ENCODE measurements around the gene NDUFS4. TPM values are rescaled to one million over a fixed set of nuclear protein-coding genes. Genes with fewer than 3 reads are reported as not detected.
"Not testable (repeated sequence)": the region's sequence is repeated elsewhere in the genome, so short reads cannot be mapped to it uniquely, and the experiment has no call there.

The NDUFS4 gene
- total RNA-seq: 10 to 100 TPM; 32.7 to 48.5 TPM

- H3K4me3 Mint-ChIP-seq: peak within 1 kb of the TSS; percentile 99
- ATAC-seq (peak; percentile 90 to 95), DNase-seq (ENCODE audit: low spot score) (peak; percentile 83)
- peaks cover 12 to 21% of the 10 kb centered on the region in 2 donors for H3K27me3 Mint-ChIP-seq
- peaks cover 3% of the 10 kb centered on the region for H3K9me3 Mint-ChIP-seq
- H3K36me3 Mint-ChIP-seq: no peaks in the 10 kb centered on the region
- H3K27ac Mint-ChIP-seq: peak within 1 kb of the TSS; percentile 85 to 98
- H3K4me1 Mint-ChIP-seq (ENCODE audit: low read depth in 2 of 2): peaks cover 20 to 25% of the 10 kb centered on the region in 2 donors
Observed at GRCh38 chr5:53560506-53561191, at the start of gene NDUFS4. TSS of gene NDUFS4 (plus strand) at chr5:53560639. CDS start at chr5:53560663, 24 bp downstream.

DNA sequence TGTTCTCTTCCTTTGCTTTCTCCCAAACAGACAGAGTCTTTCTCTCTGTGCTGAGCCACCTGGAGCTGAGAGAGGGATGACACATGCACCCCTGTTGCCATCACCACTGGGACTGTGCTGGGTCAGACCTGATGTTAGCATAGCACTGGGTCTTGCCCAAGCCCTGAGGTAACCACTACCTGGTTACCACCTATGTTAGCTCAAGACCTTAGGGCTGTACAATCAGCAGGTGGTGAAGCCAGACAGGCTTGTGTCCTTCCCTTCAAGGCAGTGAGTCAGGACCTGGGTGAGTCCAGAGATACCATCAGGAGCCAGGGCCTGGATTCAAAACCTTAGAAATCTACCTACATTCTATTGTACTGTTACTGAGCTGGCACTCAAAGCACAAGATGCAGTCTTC, 47.9 kb upstream of the NDUFS4 start:
- H3K4me1 Mint-ChIP-seq (ENCODE audit: low read depth in 2 of 2): no peaks in the 10 kb centered on the region
- peaks cover 16% of the 10 kb centered on the region for H3K36me3 Mint-ChIP-seq
- no peak overlapping the region for H3K4me3 Mint-ChIP-seq
- H3K9me3 Mint-ChIP-seq: peaks cover 3% of the 10 kb centered on the region
- no peak overlapping the region for H3K27ac Mint-ChIP-seq
- H3K27me3 Mint-ChIP-seq: peaks cover 0 to 5% of the 10 kb centered on the region in 2 donors
- no peak for DNase-seq (ENCODE audit: low spot score)
- ATAC-seq: no peak

DNA sequence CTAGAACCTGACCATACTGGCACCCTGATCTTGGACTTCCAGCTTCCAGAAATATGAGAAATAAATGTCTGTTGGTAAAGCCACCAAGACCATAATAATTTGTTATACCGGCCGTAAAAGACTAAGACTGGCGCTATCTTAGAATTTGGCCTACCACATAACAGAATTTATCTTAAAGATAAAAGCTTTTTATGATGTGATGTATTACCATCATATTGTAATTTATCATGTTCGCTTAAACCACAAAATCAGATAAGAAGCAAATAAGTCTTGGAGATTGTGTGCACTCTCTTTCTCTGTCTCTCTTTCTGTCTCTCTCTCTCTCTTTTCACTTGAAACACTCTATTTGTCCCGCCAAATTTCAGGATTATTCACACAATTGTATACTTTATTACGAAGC, 44.5 kb upstream of the NDUFS4 start:
- Mint-ChIP-seq H3K27ac (no peak overlapping the region), H3K9me3 (peaks cover 5% of the 10 kb centered on the region), H3K4me3 (no peak overlapping the region), H3K36me3 (peaks cover 3% of the 10 kb centered on the region), H3K4me1 (ENCODE audit: low read depth in 2 of 2) (no peaks in the 10 kb centered on the region), H3K27me3 (peaks cover 0 to 23% of the 10 kb centered on the region in 2 donors)
- DNase-seq (ENCODE audit: low spot score) (no peak), ATAC-seq (no peak)

DNA sequence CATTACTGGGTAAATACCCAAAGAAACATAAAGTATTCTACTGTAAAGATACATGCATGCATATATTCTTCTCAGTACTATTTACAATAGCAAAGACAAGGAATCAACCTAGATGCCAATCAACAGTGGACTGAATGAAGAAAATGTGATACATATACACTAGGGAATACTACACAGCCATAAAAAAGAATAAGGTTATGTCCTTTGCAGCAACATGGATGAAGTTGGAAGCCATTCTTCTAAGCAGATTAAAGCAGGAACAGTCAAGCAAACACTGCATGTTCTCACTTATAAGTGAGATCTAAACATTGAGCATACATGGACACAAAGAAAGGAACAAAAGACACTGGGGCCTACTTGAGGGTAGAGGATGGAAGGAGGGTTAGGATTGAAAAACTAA, 39.6 kb upstream of the NDUFS4 start:
- peaks cover 4 to 46% of the 10 kb centered on the region in 2 donors for H3K27me3 Mint-ChIP-seq
- ATAC-seq: no peak
- H3K4me3 Mint-ChIP-seq: no peak overlapping the region
- H3K9me3 Mint-ChIP-seq: peaks cover 2% of the 10 kb centered on the region
- H3K27ac Mint-ChIP-seq: no peak overlapping the region
- H3K36me3 Mint-ChIP-seq: no peaks in the 10 kb centered on the region
- H3K4me1 Mint-ChIP-seq (ENCODE audit: low read depth in 2 of 2): no peaks in the 10 kb centered on the region
- DNase-seq (ENCODE audit: low spot score): no peak

DNA sequence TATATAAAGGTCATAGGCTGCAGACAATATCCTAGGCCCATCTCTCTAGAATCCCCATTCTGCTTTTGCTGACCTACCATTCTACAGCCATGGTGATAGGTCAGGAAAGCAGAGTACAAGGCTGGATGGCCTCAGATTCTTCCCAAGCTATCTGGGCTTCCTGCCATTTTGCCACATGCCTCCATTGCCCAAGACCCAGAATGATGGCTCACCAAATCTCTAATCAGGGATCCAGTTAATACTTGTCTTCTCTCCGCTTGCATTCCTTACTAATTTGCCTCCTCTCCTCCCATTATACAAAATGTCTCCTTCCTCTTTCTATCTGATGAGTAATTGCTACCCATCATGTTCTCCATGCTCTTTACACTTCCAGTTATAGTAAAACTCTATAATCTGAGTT, 22.7 kb upstream of the NDUFS4 start:
- Mint-ChIP-seq H3K4me3 (no peak overlapping the region), H3K27me3 (peaks cover 25 to 40% of the 10 kb centered on the region in 2 donors), H3K36me3 (no peaks in the 10 kb centered on the region), H3K27ac (no peak overlapping the region), H3K9me3 (no peaks in the 10 kb centered on the region), H3K4me1 (ENCODE audit: low read depth in 2 of 2) (no peaks in the 10 kb centered on the region)
- DNase-seq (ENCODE audit: low spot score) (no peak), ATAC-seq (no peak)

DNA sequence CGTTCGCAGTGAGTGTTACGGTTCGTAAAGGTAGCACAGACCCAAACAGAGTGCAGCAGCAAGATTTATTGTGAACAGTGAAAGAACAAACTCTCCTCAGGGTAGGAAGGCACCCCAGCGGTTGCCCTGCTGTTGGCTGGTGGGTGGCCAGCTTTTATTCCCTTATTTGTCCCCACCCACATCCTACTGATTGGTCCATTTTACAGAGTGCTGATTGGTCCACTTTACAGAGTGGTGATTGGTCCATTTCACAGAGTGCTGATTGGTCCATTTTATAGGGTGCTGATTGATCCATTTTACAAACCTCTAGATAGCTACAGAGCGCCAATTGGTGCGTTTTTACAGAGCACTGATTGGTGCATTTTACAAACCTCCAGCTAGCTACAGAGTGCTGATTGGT, 19.7 kb upstream of the NDUFS4 start:
- not testable (repeated sequence) for H3K9me3 Mint-ChIP-seq; H3K27ac Mint-ChIP-seq; DNase-seq (ENCODE audit: low spot score); H3K4me1 Mint-ChIP-seq (ENCODE audit: low read depth in 2 of 2); H3K36me3 Mint-ChIP-seq; ATAC-seq; H3K4me3 Mint-ChIP-seq
- H3K27me3 Mint-ChIP-seq: peaks cover 28 to 41% of the 10 kb centered on the region in 2 donors

DNA sequence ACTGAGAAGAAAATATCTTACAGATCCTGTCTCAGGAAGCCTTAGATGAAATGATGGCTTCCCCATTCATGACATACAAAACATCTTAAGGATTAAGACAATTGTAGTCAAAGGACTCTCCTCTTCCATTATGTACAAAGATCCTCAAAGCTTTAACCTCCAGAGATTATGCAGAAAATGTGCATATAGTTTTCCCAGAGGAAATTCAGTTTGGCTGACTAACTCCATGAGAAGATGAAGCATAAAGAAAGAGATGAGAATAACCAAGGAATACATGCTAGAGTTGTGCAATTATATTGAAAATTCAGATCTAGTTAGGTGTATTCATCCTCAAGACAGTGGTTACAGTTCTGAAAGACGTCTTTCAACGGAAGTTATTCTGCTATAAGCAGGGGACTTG, 18.6 kb upstream of the NDUFS4 start:
- H3K36me3 Mint-ChIP-seq: no peaks in the 10 kb centered on the region
- H3K4me3 Mint-ChIP-seq: no peak overlapping the region
- peaks cover 26 to 41% of the 10 kb centered on the region in 2 donors for H3K27me3 Mint-ChIP-seq
- no peak for ATAC-seq
- no peaks in the 10 kb centered on the region for H3K9me3 Mint-ChIP-seq
- DNase-seq (ENCODE audit: low spot score): no peak
- H3K27ac Mint-ChIP-seq: no peak overlapping the region
- no peaks in the 10 kb centered on the region for H3K4me1 Mint-ChIP-seq (ENCODE audit: low read depth in 2 of 2)

DNA sequence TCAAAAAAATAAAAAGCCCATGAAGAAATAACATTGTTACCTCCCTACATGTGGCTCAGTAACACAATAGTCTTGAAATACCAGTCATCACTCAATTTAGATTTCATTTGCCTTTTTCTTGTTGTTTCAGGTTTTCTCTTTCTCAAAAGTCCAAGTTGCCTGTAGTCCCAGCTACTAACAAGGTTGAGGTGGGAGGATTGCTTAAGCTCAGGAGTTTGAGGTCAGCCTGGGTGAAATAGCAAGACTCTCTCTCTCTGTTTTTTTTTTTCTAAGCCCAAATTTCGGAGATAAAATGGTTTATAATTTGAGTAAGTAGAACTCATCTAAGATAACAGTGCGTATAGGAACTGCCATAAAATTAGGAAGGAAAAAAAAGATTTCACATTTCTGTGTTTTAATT, 17.5 kb upstream of the NDUFS4 start:
- Mint-ChIP-seq H3K9me3 (no peaks in the 10 kb centered on the region), H3K27ac (no peak overlapping the region), H3K4me1 (ENCODE audit: low read depth in 2 of 2) (no peaks in the 10 kb centered on the region), H3K36me3 (no peaks in the 10 kb centered on the region), H3K27me3 (peaks cover 21 to 31% of the 10 kb centered on the region in 2 donors), H3K4me3 (no peak overlapping the region)
- DNase-seq (ENCODE audit: low spot score) (no peak), ATAC-seq (no peak)

- H3K4me1 Mint-ChIP-seq (ENCODE audit: low read depth in 2 of 2): no peaks in the 10 kb centered on the region
- peaks cover 20 to 28% of the 10 kb centered on the region in 2 donors for H3K27me3 Mint-ChIP-seq
- H3K36me3 Mint-ChIP-seq: no peaks in the 10 kb centered on the region
- ATAC-seq (no peak), DNase-seq (ENCODE audit: low spot score) (no peak)
- no peak overlapping the region for H3K4me3 Mint-ChIP-seq
- H3K9me3 Mint-ChIP-seq: no peaks in the 10 kb centered on the region
- no peak overlapping the region for H3K27ac Mint-ChIP-seq
Observed at GRCh38 chr5:53543401-53543800, 17.0 kb upstream of the NDUFS4 start.

GRCh38 chr5:53545744-53546143, 14.7 kb upstream of the NDUFS4 start:
- Mint-ChIP-seq H3K4me3 (no peak overlapping the region), H3K36me3 (no peaks in the 10 kb centered on the region), H3K27me3 (peaks cover 18 to 25% of the 10 kb centered on the region in 2 donors), H3K4me1 (ENCODE audit: low read depth in 2 of 2) (no peaks in the 10 kb centered on the region), H3K27ac (no peak overlapping the region), H3K9me3 (no peaks in the 10 kb centered on the region)
- no peak for ATAC-seq
- DNase-seq (ENCODE audit: low spot score): no peak

- Mint-ChIP-seq H3K36me3 (no peaks in the 10 kb centered on the region), H3K4me3 (no peak overlapping the region), H3K27me3 (peaks cover 19 to 20% of the 10 kb centered on the region in 2 donors), H3K9me3 (no peaks in the 10 kb centered on the region), H3K27ac (no peak overlapping the region), H3K4me1 (ENCODE audit: low read depth in 2 of 2) (no peaks in the 10 kb centered on the region)
- ATAC-seq (no peak), DNase-seq (ENCODE audit: low spot score) (no peak)
Observed at GRCh38 chr5:53547226-53547625, 13.2 kb upstream of the NDUFS4 start.

- H3K36me3 Mint-ChIP-seq; DNase-seq (ENCODE audit: low spot score); ATAC-seq; H3K4me1 Mint-ChIP-seq (ENCODE audit: low read depth in 2 of 2); H3K9me3 Mint-ChIP-seq; H3K27ac Mint-ChIP-seq; H3K4me3 Mint-ChIP-seq: not testable (repeated sequence)
- peaks cover 25 to 30% of the 10 kb centered on the region in 2 donors for H3K27me3 Mint-ChIP-seq
Observed at GRCh38 chr5:53548501-53548900, 11.9 kb upstream of the NDUFS4 start.

DNA sequence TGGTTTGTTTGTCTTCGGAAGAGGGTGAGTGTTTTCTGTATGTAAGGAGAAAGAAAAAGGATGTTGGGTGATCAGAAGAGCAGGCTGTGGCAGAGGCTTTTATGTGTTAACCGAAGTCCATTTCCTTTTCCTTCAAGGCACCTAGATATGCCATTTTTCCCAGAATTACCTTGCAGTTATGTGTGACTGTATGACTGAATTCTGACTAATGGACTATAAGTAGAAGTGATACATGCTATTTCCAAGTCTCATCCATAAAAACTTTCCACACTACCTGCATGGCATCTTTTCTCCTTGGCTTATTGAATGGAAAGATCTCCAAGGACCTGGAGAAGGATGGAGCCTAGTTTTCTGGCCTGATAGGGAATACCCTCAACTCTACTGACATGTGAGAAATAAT, 10.6 kb upstream of the NDUFS4 start:
- DNase-seq (ENCODE audit: low spot score): no peak
- Mint-ChIP-seq H3K4me1 (ENCODE audit: low read depth in 2 of 2) (no peaks in the 10 kb centered on the region), H3K27me3 (peaks cover 31 to 35% of the 10 kb centered on the region in 2 donors), H3K4me3 (no peak overlapping the region), H3K36me3 (no peaks in the 10 kb centered on the region), H3K9me3 (no peaks in the 10 kb centered on the region), H3K27ac (no peak overlapping the region)
- no peak for ATAC-seq

DNA sequence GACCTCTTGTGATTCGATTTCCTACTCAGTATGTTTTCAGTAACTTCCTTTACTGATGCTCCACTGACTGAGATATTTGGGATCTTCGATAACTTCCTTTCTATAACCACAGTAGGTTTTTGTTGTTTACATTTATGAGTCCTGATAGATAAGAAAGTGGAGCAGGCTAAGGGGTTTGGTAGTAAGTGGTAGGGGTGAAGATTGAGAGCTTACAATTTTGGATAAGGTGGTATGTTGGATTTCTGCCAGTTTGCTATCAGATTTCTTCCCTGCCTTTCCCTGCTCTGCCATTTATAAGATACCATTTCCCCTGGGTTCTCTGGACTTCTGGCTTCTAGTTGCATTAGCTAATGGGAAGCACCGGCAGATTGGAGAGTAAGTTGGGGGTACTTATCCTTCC, 7.9 kb upstream of the NDUFS4 start:
- DNase-seq (ENCODE audit: low spot score) (no peak), ATAC-seq (no peak)
- H3K4me1 Mint-ChIP-seq (ENCODE audit: low read depth in 2 of 2): no peaks in the 10 kb centered on the region
- H3K4me3 Mint-ChIP-seq: no peak overlapping the region
- no peaks in the 10 kb centered on the region for H3K9me3 Mint-ChIP-seq
- no peak overlapping the region for H3K27ac Mint-ChIP-seq
- peaks cover 35 to 48% of the 10 kb centered on the region in 2 donors for H3K27me3 Mint-ChIP-seq
- no peaks in the 10 kb centered on the region for H3K36me3 Mint-ChIP-seq

DNA sequence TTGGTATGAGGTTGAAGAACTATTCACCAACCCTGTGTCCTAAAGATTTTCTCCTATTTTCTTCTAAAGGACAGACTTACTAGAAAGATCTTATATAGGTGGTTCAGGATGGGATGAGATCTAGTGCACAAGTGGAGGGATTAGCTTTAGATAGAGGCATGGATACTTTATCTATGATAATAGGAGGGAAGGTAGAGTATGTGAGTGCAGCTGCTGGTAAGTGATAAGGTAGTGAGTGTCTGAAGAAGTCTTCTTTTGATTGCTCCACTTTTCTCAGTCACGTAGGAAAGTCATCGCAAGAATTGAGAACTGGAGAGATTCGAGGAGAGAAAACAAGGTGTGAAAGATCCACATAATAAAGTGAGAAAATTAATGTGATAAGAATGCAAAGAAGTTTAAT, 6.0 kb upstream of the NDUFS4 start:
- no peak overlapping the region for H3K27ac Mint-ChIP-seq
- no peak for DNase-seq (ENCODE audit: low spot score)
- no peaks in the 10 kb centered on the region for H3K36me3 Mint-ChIP-seq
- no peak overlapping the region for H3K4me3 Mint-ChIP-seq
- H3K27me3 Mint-ChIP-seq: peaks cover 38 to 57% of the 10 kb centered on the region in 2 donors
- ATAC-seq: no peak
- no peaks in the 10 kb centered on the region for H3K4me1 Mint-ChIP-seq (ENCODE audit: low read depth in 2 of 2)
- peaks cover 3% of the 10 kb centered on the region for H3K9me3 Mint-ChIP-seq
